ENCODE measurements around the gene MDH1.
"Not testable (repeated sequence)": the region's sequence is repeated elsewhere in the genome, so short reads cannot be mapped to it uniquely, and the experiment has no call there.

Gene MDH1

GRCh38 chr2:63545023-63545422 lies 43.7 kb upstream of the MDH1 start:
- Histone ChIP-seq H3K9me3 (ENCODE audit: insufficient read depth, low read length) (no peaks in the 10 kb centered on the region), H4K20me1 (ENCODE audit: insufficient read depth, low read length) (no peaks in the 10 kb centered on the region), H3K79me2 (ENCODE audit: low read length) (no peaks in the 10 kb centered on the region), H3K4me2 (ENCODE audit: low read length) (no peak overlapping the region), H3K9ac (ENCODE audit: low read length) (no peak overlapping the region), H3K27ac (ENCODE audit: low read length) (no peak overlapping the region), H3K27me3 (ENCODE audit: low read depth, low read length) (no peaks in the 10 kb centered on the region), H3K4me3 (ENCODE audit: low read length) (no peak overlapping the region), H3K36me3 (replicated peaks; ENCODE audit: low read depth, low read length) (no peaks in the 10 kb centered on the region), H3K4me1 (ENCODE audit: low read length) (peaks cover 5% of the 10 kb centered on the region; the same call in 1 of the 2 replicates), H2AFZ (ENCODE audit: low read depth, low read length) (no peak overlapping the region)
- TF ChIP-seq EZH2phosphoT487 (IDR thresholded peaks at IDR 0.05; ENCODE audit: low read depth) (no peak), CTCF (IDR thresholded peaks at IDR 0.05; ENCODE audit: low read depth, low read length) (no peak)

GRCh38 chr2:63553049-63553448 lies 35.7 kb upstream of the MDH1 start:
- Histone ChIP-seq H3K4me3 (ENCODE audit: low read length) (no peak overlapping the region), H3K27me3 (ENCODE audit: low read depth, low read length) (no peaks in the 10 kb centered on the region), H3K27ac (ENCODE audit: low read length) (no peak overlapping the region), H3K36me3 (replicated peaks; ENCODE audit: low read depth, low read length) (no peaks in the 10 kb centered on the region), H3K9me3 (ENCODE audit: insufficient read depth, low read length) (no peaks in the 10 kb centered on the region), H3K4me1 (ENCODE audit: low read length) (no peaks in the 10 kb centered on the region), H4K20me1 (ENCODE audit: insufficient read depth, low read length) (no peaks in the 10 kb centered on the region), H2AFZ (ENCODE audit: low read depth, low read length) (no peak overlapping the region), H3K9ac (ENCODE audit: low read length) (no peak overlapping the region), H3K79me2 (ENCODE audit: low read length) (no peaks in the 10 kb centered on the region), H3K4me2 (ENCODE audit: low read length) (no peak overlapping the region)
- TF ChIP-seq EZH2phosphoT487 (IDR thresholded peaks at IDR 0.05; ENCODE audit: low read depth): no peak
- TF ChIP-seq CTCF (IDR thresholded peaks at IDR 0.05; ENCODE audit: low read depth, low read length): no peak

GRCh38 chr2:63555299-63555698 lies 33.5 kb upstream of the MDH1 start:
- Histone ChIP-seq H3K4me2 (ENCODE audit: low read length) (no peak overlapping the region), H4K20me1 (ENCODE audit: insufficient read depth, low read length) (no peaks in the 10 kb centered on the region), H2AFZ (ENCODE audit: low read depth, low read length) (no peak overlapping the region), H3K4me3 (ENCODE audit: low read length) (no peak overlapping the region), H3K79me2 (ENCODE audit: low read length) (no peaks in the 10 kb centered on the region), H3K9me3 (ENCODE audit: insufficient read depth, low read length) (no peaks in the 10 kb centered on the region), H3K36me3 (replicated peaks; ENCODE audit: low read depth, low read length) (no peaks in the 10 kb centered on the region), H3K4me1 (ENCODE audit: low read length) (no peaks in the 10 kb centered on the region), H3K9ac (ENCODE audit: low read length) (no peak overlapping the region), H3K27me3 (ENCODE audit: low read depth, low read length) (no peaks in the 10 kb centered on the region), H3K27ac (ENCODE audit: low read length) (no peak overlapping the region)
- TF ChIP-seq CTCF (IDR thresholded peaks at IDR 0.05; ENCODE audit: low read depth, low read length) (no peak), EZH2phosphoT487 (IDR thresholded peaks at IDR 0.05; ENCODE audit: low read depth) (no peak)

- Histone ChIP-seq H3K9ac (ENCODE audit: low read length) (no peak overlapping the region), H3K27ac (ENCODE audit: low read length) (no peak overlapping the region), H3K4me2 (ENCODE audit: low read length) (no peak overlapping the region), H4K20me1 (ENCODE audit: insufficient read depth, low read length) (no peaks in the 10 kb centered on the region), H3K4me1 (ENCODE audit: low read length) (no peaks in the 10 kb centered on the region), H3K79me2 (ENCODE audit: low read length) (no peaks in the 10 kb centered on the region), H2AFZ (ENCODE audit: low read depth, low read length) (no peak overlapping the region), H3K36me3 (replicated peaks; ENCODE audit: low read depth, low read length) (no peaks in the 10 kb centered on the region), H3K4me3 (ENCODE audit: low read length) (no peak overlapping the region), H3K9me3 (ENCODE audit: insufficient read depth, low read length) (no peaks in the 10 kb centered on the region), H3K27me3 (ENCODE audit: low read depth, low read length) (no peaks in the 10 kb centered on the region)
- TF ChIP-seq CTCF (IDR thresholded peaks at IDR 0.05; ENCODE audit: low read depth, low read length) (no peak), EZH2phosphoT487 (IDR thresholded peaks at IDR 0.05; ENCODE audit: low read depth) (no peak)
These were observed 32.8 kb upstream of the MDH1 start for GRCh38 chr2:63555931-63556330.

GRCh38 chr2:63557819-63558218 lies 30.9 kb upstream of the MDH1 start:
- not testable (repeated sequence) for H3K9ac ChIP-seq (ENCODE audit: low read length); H3K4me1 ChIP-seq (ENCODE audit: low read length); H4K20me1 ChIP-seq (ENCODE audit: insufficient read depth, low read length); H3K27me3 ChIP-seq (ENCODE audit: low read depth, low read length); H2AFZ ChIP-seq (ENCODE audit: low read depth, low read length); H3K4me3 ChIP-seq (ENCODE audit: low read length); H3K4me2 ChIP-seq (ENCODE audit: low read length); H3K36me3 ChIP-seq (replicated peaks; ENCODE audit: low read depth, low read length); H3K9me3 ChIP-seq (ENCODE audit: insufficient read depth, low read length); H3K79me2 ChIP-seq (ENCODE audit: low read length); H3K27ac ChIP-seq (ENCODE audit: low read length)

- H3K9me3 ChIP-seq (ENCODE audit: insufficient read depth, low read length); H3K27ac ChIP-seq (ENCODE audit: low read length); H3K9ac ChIP-seq (ENCODE audit: low read length); H3K79me2 ChIP-seq (ENCODE audit: low read length); H3K4me1 ChIP-seq (ENCODE audit: low read length); H3K27me3 ChIP-seq (ENCODE audit: low read depth, low read length); H3K4me2 ChIP-seq (ENCODE audit: low read length); H3K36me3 ChIP-seq (replicated peaks; ENCODE audit: low read depth, low read length); H4K20me1 ChIP-seq (ENCODE audit: insufficient read depth, low read length); H3K4me3 ChIP-seq (ENCODE audit: low read length); H2AFZ ChIP-seq (ENCODE audit: low read depth, low read length): not testable (repeated sequence)
These were observed 29.8 kb upstream of the MDH1 start for GRCh38 chr2:63558922-63559321.
